Measurements from ENCODE around the gene GANC.
A peak's percentile ranks its signal among the peaks of the same experiment; 100 is the strongest.
"Not testable (repeated sequence)": the region's sequence is repeated elsewhere in the genome, so short reads cannot be mapped to it uniquely, and the experiment has no call there.

GANC gene

DNA sequence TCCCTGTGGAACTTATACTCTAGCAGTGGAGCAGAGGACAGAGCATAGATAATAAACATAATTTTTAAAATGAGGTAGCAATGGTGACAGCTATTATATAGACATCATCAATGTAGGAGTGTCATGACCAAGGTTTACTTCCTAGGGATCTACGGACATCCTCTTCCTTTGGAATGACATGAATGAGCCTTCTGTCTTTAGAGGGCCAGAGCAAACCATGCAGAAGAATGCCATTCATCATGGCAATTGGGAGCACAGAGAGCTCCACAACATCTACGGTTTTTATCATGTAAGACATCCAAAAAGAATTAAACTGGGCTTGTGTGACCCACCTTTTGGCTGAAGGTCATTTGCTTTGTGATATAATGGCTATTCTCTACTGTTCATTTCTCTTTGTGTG, 56.2 kb downstream of the GANC start:
- no peak overlapping the region for H3K9ac ChIP-seq (ENCODE audit: low read depth, low read length)
- H3K27me3 ChIP-seq (ENCODE audit: control insufficient read depth, insufficient read depth, low read length): no peaks in the 10 kb centered on the region
- no peaks in the 10 kb centered on the region for H3K9me3 ChIP-seq (replicated peaks; ENCODE audit: low read length)
- no peaks in the 10 kb centered on the region for H3K36me3 ChIP-seq (ENCODE audit: insufficient read depth, low read length)
- no peak overlapping the region for H3K4me2 ChIP-seq (ENCODE audit: low read length)
- H3K4me3 ChIP-seq (ENCODE audit: low read length): no peak overlapping the region
- no peaks in the 10 kb centered on the region for H3K4me1 ChIP-seq (ENCODE audit: control insufficient read depth, insufficient read depth, low read length)

GRCh38 chr15:42329992-42330391, 57.0 kb downstream of the GANC start:
- Histone ChIP-seq H3K4me3 (ENCODE audit: low read length) (no peak overlapping the region), H3K9ac (ENCODE audit: low read depth, low read length) (no peak overlapping the region), H3K27me3 (ENCODE audit: control insufficient read depth, insufficient read depth, low read length) (no peaks in the 10 kb centered on the region), H3K36me3 (ENCODE audit: insufficient read depth, low read length) (no peaks in the 10 kb centered on the region), H3K9me3 (replicated peaks; ENCODE audit: low read length) (no peaks in the 10 kb centered on the region), H3K4me1 (ENCODE audit: control insufficient read depth, insufficient read depth, low read length) (no peaks in the 10 kb centered on the region), H3K4me2 (ENCODE audit: low read length) (no peak overlapping the region)

GRCh38 chr15:42331235-42331634, 58.2 kb downstream of the GANC start:
- H3K4me3 ChIP-seq (ENCODE audit: low read length): no peak overlapping the region
- H3K4me1 ChIP-seq (ENCODE audit: control insufficient read depth, insufficient read depth, low read length): no peaks in the 10 kb centered on the region
- H3K4me2 ChIP-seq (ENCODE audit: low read length): no peak overlapping the region
- H3K9me3 ChIP-seq (replicated peaks; ENCODE audit: low read length): no peaks in the 10 kb centered on the region
- H3K36me3 ChIP-seq (ENCODE audit: insufficient read depth, low read length): no peaks in the 10 kb centered on the region
- no peaks in the 10 kb centered on the region for H3K27me3 ChIP-seq (ENCODE audit: control insufficient read depth, insufficient read depth, low read length)
- H3K9ac ChIP-seq (ENCODE audit: low read depth, low read length): no peak overlapping the region

- H3K4me3 ChIP-seq (ENCODE audit: low read length): no peak overlapping the region
- no peaks in the 10 kb centered on the region for H3K27me3 ChIP-seq (ENCODE audit: control insufficient read depth, insufficient read depth, low read length)
- no peaks in the 10 kb centered on the region for H3K9me3 ChIP-seq (replicated peaks; ENCODE audit: low read length)
- no peak overlapping the region for H3K4me2 ChIP-seq (ENCODE audit: low read length)
- H3K36me3 ChIP-seq (ENCODE audit: insufficient read depth, low read length): no peaks in the 10 kb centered on the region
- H3K9ac ChIP-seq (ENCODE audit: low read depth, low read length): no peak overlapping the region
- H3K4me1 ChIP-seq (ENCODE audit: control insufficient read depth, insufficient read depth, low read length): no peaks in the 10 kb centered on the region
Observed at GRCh38 chr15:42332331-42332730, 59.3 kb downstream of the GANC start.

GRCh38 chr15:42335074-42335473, 62.1 kb downstream of the GANC start:
- H3K4me1 ChIP-seq (ENCODE audit: control insufficient read depth, insufficient read depth, low read length): no peaks in the 10 kb centered on the region
- no peak overlapping the region for H3K4me3 ChIP-seq (ENCODE audit: low read length)
- H3K27me3 ChIP-seq (ENCODE audit: control insufficient read depth, insufficient read depth, low read length): no peaks in the 10 kb centered on the region
- no peaks in the 10 kb centered on the region for H3K9me3 ChIP-seq (replicated peaks; ENCODE audit: low read length)
- no peak overlapping the region for H3K9ac ChIP-seq (ENCODE audit: low read depth, low read length)
- no peak overlapping the region for H3K4me2 ChIP-seq (ENCODE audit: low read length)
- H3K36me3 ChIP-seq (ENCODE audit: insufficient read depth, low read length): no peaks in the 10 kb centered on the region

DNA sequence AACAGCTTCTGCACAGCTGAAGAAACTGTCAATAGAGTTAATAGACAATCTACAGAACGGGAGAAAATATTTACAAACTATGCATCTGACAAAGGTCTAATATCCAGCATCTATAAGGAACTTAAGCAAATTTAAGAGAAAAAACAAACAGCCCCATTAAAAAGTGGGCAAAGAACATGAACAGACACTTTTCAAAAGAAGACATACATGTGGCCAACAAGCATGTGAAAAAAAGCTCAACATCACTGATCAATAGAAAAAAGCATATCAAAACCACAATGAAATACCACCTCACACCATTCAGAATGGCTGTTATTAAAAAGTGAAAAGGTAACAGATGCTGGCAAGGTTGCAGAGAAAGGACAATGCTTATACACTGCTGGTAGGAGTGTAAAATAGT, 63.6 kb downstream of the GANC start:
- H3K36me3 ChIP-seq (ENCODE audit: insufficient read depth, low read length); H3K9ac ChIP-seq (ENCODE audit: low read depth, low read length); H3K4me1 ChIP-seq (ENCODE audit: control insufficient read depth, insufficient read depth, low read length); H3K27me3 ChIP-seq (ENCODE audit: control insufficient read depth, insufficient read depth, low read length); H3K4me3 ChIP-seq (ENCODE audit: low read length); H3K9me3 ChIP-seq (replicated peaks; ENCODE audit: low read length); H3K4me2 ChIP-seq (ENCODE audit: low read length): not testable (repeated sequence)

GRCh38 chr15:42337104-42337503, 64.1 kb downstream of the GANC start:
- not testable (repeated sequence) for H3K36me3 ChIP-seq (ENCODE audit: insufficient read depth, low read length); H3K4me1 ChIP-seq (ENCODE audit: control insufficient read depth, insufficient read depth, low read length); H3K4me2 ChIP-seq (ENCODE audit: low read length); H3K9me3 ChIP-seq (replicated peaks; ENCODE audit: low read length); H3K4me3 ChIP-seq (ENCODE audit: low read length); H3K27me3 ChIP-seq (ENCODE audit: control insufficient read depth, insufficient read depth, low read length); H3K9ac ChIP-seq (ENCODE audit: low read depth, low read length)

GRCh38 chr15:42338500-42338899, 65.5 kb downstream of the GANC start:
- H3K4me3 ChIP-seq (ENCODE audit: low read length): no peak overlapping the region
- no peaks in the 10 kb centered on the region for H3K27me3 ChIP-seq (ENCODE audit: control insufficient read depth, insufficient read depth, low read length)
- no peaks in the 10 kb centered on the region for H3K9me3 ChIP-seq (replicated peaks; ENCODE audit: low read length)
- no peak overlapping the region for H3K4me2 ChIP-seq (ENCODE audit: low read length)
- H3K4me1 ChIP-seq (ENCODE audit: control insufficient read depth, insufficient read depth, low read length): peaks cover 7% of the 10 kb centered on the region
- no peaks in the 10 kb centered on the region for H3K36me3 ChIP-seq (ENCODE audit: insufficient read depth, low read length)
- H3K9ac ChIP-seq (ENCODE audit: low read depth, low read length): no peak overlapping the region

DNA sequence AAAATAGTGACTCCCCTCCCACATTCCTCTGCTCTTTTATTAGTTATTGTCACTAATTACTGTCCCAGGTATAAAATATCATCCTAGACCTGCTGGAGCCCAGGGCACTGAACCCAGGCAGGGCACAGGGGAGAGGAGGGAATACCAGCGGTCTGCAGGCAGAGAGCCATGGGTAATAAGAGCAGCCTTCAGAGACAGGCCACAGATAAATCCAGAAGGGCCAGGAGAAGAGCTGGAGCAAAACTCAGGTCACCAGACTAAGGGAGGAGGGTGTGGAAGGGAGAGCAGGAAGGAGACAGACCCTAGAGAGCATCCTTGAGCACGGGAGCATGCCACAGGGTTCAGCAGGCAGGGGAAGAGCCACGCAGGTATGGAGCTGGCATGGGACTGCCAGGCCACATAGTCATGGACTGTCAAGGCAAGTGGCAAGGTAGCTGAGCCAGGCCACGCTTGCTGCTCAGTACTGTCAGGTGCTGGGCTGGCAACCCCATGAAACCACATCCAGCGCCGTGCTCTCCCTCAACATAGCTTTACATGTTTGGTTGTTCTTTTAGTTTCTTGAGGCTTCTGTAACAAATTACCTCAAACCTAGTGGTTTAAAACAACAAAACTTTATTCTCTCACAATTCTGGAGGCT, 70.7 kb downstream of the GANC start:
- no peak overlapping the region for H3K4me3 ChIP-seq (ENCODE audit: low read length)
- H3K36me3 ChIP-seq (ENCODE audit: insufficient read depth, low read length): no peaks in the 10 kb centered on the region
- no peak overlapping the region for H3K9ac ChIP-seq (ENCODE audit: low read depth, low read length)
- no peaks in the 10 kb centered on the region for H3K9me3 ChIP-seq (replicated peaks; ENCODE audit: low read length)
- no peak overlapping the region for H3K4me2 ChIP-seq (ENCODE audit: low read length)
- peaks cover 36% of the 10 kb centered on the region for H3K4me1 ChIP-seq (ENCODE audit: control insufficient read depth, insufficient read depth, low read length)
- no peaks in the 10 kb centered on the region for H3K27me3 ChIP-seq (ENCODE audit: control insufficient read depth, insufficient read depth, low read length)

GRCh38 chr15:42344763-42345162, 71.8 kb downstream of the GANC start:
- Histone ChIP-seq H3K36me3 (ENCODE audit: insufficient read depth, low read length) (no peaks in the 10 kb centered on the region), H3K4me1 (ENCODE audit: control insufficient read depth, insufficient read depth, low read length) (peaks cover 45% of the 10 kb centered on the region)

DNA sequence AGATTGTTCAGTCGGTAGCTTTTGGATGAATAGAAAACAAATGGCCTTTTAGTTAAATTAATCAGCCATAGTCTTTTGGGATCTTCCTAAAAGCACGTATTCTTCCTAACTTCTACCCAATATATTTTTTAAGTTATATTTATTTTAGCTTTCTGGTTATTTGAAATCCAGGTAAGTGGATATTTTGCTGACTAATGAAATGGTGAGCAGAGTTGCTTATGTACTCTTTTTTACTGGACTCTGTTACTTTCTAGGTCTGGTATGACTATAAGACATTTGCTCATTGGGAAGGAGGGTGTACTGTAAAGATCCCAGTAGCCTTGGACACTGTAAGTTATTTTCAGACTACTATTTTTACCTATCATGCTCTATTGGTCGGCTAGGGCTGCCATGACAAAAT, 72.5 kb downstream of the GANC start:
- peaks cover 45% of the 10 kb centered on the region for H3K4me1 ChIP-seq (ENCODE audit: control insufficient read depth, insufficient read depth, low read length)

More at GRCh38 chr15:42344763-42345162, 71.8 kb downstream of the GANC start:
- Histone ChIP-seq H3K9ac (ENCODE audit: low read depth, low read length) (peak overlapping the region; percentile 34), H3K4me2 (ENCODE audit: low read length) (peak overlapping the region; percentile 17), H3K4me3 (ENCODE audit: low read length) (no peak overlapping the region), H3K9me3 (replicated peaks; ENCODE audit: low read length) (no peaks in the 10 kb centered on the region), H3K27me3 (ENCODE audit: control insufficient read depth, insufficient read depth, low read length) (no peaks in the 10 kb centered on the region)

GRCh38 chr15:42348083-42348482, 75.1 kb downstream of the GANC start:
- H3K4me1 ChIP-seq (ENCODE audit: control insufficient read depth, insufficient read depth, low read length): peaks cover 40% of the 10 kb centered on the region
- peak overlapping the region; percentile 26 for H3K4me2 ChIP-seq (ENCODE audit: low read length)
- H3K9ac ChIP-seq (ENCODE audit: low read depth, low read length): peak overlapping the region; percentile 45
- H3K9me3 ChIP-seq (replicated peaks; ENCODE audit: low read length): no peaks in the 10 kb centered on the region
- H3K4me3 ChIP-seq (ENCODE audit: low read length): no peak overlapping the region
- no peaks in the 10 kb centered on the region for H3K36me3 ChIP-seq (ENCODE audit: insufficient read depth, low read length)
- H3K27me3 ChIP-seq (ENCODE audit: control insufficient read depth, insufficient read depth, low read length): no peaks in the 10 kb centered on the region

More for the DNA sequence above, 72.5 kb downstream of the GANC start:
- Histone ChIP-seq H3K4me2 (ENCODE audit: low read length) (no peak overlapping the region), H3K36me3 (ENCODE audit: insufficient read depth, low read length) (no peaks in the 10 kb centered on the region), H3K9me3 (replicated peaks; ENCODE audit: low read length) (no peaks in the 10 kb centered on the region), H3K9ac (ENCODE audit: low read depth, low read length) (peak overlapping the region; percentile 34), H3K27me3 (ENCODE audit: control insufficient read depth, insufficient read depth, low read length) (no peaks in the 10 kb centered on the region), H3K4me3 (ENCODE audit: low read length) (no peak overlapping the region)

Data from skeletal muscle satellite cell (primary cell).